Sigmoid colon (tissue), 7 donors: Measurements from ENCODE around the gene SLX4IP. TPM values are rescaled to one million over a fixed set of nuclear protein-coding genes. Genes with fewer than 3 reads are reported as not detected.
"Not testable (repeated sequence)": the region's sequence is repeated elsewhere in the genome, so short reads cannot be mapped to it uniquely, and the experiment has no call there.

ENCODE experiments used
- DNase-seq: peaks from one replicate; pipeline ENCODE4 v3.0.0-alpha.2; 2019
- H3K27ac ChIP-seq, 4 donors: fragments of 200-600 bp; sonication (generic); one replicate each; pipeline ENCODE4 v1.5.1; 2016 to 2019; ENCODE audit warnings: mild to moderate bottlenecking in 1 of 4
- H3K27me3 ChIP-seq, 3 donors: fragments of 200-600 bp; sonication (generic); one replicate each; pipeline ENCODE4 v1.5.1; 2019; ENCODE audit warnings: mild to moderate bottlenecking in 1 of 3
- H3K36me3 ChIP-seq, 4 donors: fragments of 200-600 bp; sonication (generic); one replicate each; pipeline ENCODE4 v1.5.1; 2016 to 2019
- H3K4me1 ChIP-seq, 4 donors: fragments of 200-600 bp; sonication (generic); one replicate each; pipeline ENCODE4 v1.5.1; 2017 to 2019
- H3K4me3 ChIP-seq, 4 donors: fragments of 200-600 bp; sonication (generic); one replicate each; pipeline ENCODE4 v1.5.1; 2017 to 2019; ENCODE audit warnings: mild to moderate bottlenecking in 2 of 4, moderate library complexity in 1 of 4
- H3K9me3 ChIP-seq, 4 donors: fragments of 200-600 bp in 3 of 4; sonication (generic) in 3 of 4; one replicate each; pipeline versions ENCODE4 v1.5.1 to v1.6.1; 2013 to 2019
- EP300 ChIP-seq, 4 donors: sonication (generic); formaldehyde crosslinking; IDR thresholded peaks; one replicate each; pipeline ENCODE4 v1.6.1; 2017; ENCODE audit warnings: antibody characterized with exemption in 4 of 4
- POLR2A ChIP-seq, 2 donors: fragments of 450-650 bp; IDR thresholded peaks; one replicate each; pipeline ENCODE4 v1.6.1; 2016; ENCODE audit warnings: antibody characterized with exemption in 2 of 2, mild to moderate bottlenecking in 2 of 2, moderate library complexity in 2 of 2
- POLR2AphosphoS5 ChIP-seq, 4 donors: sonication (generic); formaldehyde crosslinking; IDR thresholded peaks; one replicate each; pipeline ENCODE4 v1.6.1; 2017; ENCODE audit warnings: antibody characterized with exemption in 4 of 4
- WGBS, 2 donors: extraction: QIAGEN DNeasy Blood & Tissue Kit; methylation state at CpG; one replicate each; pipeline ENCODE4 v1.1.7; 2013; 5-methylcytosine and 5-hydroxymethylcytosine counted together
- intact Hi-C: fragments of 100-400 bp; cut with DNase I; formaldehyde crosslinking; loops from one replicate; pipeline ENCODE4 v1.15.1; 2023
- polyA plus RNA-seq, 3 donors: library from polyadenylated mRNA; stranded (reverse); fragments of 200-250 nt; gene quantifications; one replicate each; pipeline ENCODE4 v1.2.3, GENCODE V29; 2013
- total RNA-seq, 4 donors: library from RNA; depleted of rRNA; stranded (reverse); fragments of >200 nt; gene quantifications; one replicate each; pipeline ENCODE4 v1.1.0, GENCODE V29; 2016
- TF ChIP-seq, protein P1 (sequence below), 4 experiments: fragments of 450-650 bp in 3 of 4; fragments of 200-600 bp in 1 of 4; IDR thresholded peaks; one replicate each; pipeline ENCODE4 v1.5.1; 2016 to 2019; ENCODE audit warnings: antibody characterized with exemption in 4 of 4, mild to moderate bottlenecking in 3 of 4, moderate library complexity in 2 of 4
- donor health status: healthy with polysubstance abuse.
- donor health status: Bipolar disorder and iron deficiency.
- donor health status: healthy.

SLX4IP gene
- 1 to 10 TPM; 2.0 to 4.2 (median 2.5) TPM for total RNA-seq
- 1 to 10 TPM; 1.2 to 2.5 (median 2.3) TPM for polyA plus RNA-seq

DNA sequence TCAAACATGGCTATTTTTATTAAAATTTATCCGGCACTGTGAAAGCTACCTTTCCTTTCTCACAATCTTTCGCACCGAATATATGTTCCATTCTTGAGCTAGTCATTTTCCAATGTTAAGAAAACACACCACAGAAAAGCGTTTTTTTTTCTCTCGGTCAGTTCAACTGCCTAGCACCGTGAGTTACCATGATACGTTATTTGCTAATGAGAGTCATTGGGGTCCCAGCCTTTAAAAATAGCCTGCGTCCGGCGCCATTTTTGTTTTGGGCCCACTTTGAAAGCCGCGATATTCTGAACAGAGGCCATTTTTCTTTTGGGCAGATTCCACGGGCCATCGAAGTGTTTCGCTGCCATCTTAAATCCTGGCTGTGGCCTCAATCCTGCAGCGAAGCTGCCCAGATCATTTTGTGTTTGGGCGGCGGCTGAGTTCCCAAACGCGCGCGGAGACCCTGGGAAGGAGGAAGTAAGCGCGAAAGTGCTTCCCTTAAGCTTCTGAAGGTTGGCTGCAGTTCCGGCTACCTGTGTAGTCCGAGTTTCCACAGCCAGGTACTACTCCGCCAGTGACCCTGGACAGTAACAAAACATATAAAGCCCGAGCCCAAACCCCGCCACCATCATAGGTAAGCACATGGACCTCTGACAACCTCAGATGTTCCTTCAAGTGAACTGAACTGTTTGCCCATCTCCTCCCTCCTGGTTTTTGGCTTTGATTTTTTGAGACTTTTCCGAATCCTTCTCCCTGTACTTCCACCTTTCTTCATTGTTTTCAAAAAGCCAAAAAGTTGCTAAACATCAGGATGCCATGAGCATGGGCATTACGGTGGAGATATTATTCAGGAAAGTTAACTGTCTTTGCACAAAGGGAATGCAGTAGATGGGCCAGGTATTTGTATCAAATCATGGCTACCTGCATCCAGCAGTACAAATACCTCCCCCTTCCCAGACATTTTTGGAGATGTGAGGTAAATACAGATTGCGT, at the start of gene SLX4IP:
Gene SLX4IP, plus strand, starts transcription at position 474 of the 981 bp plus-strand sequence. CDS start 22,900 bp downstream, outside the sequence.
- TF ChIP-seq EP300 (IDR thresholded peaks at IDR 0.05) (no peak), POLR2AphosphoS5 (IDR thresholded peaks at IDR 0.05) (peak in 2 of 4 donors; percentile 8 to 33), POLR2A (IDR thresholded peaks at IDR 0.05) (no peak)
- TF ChIP-seq, protein P1, sequence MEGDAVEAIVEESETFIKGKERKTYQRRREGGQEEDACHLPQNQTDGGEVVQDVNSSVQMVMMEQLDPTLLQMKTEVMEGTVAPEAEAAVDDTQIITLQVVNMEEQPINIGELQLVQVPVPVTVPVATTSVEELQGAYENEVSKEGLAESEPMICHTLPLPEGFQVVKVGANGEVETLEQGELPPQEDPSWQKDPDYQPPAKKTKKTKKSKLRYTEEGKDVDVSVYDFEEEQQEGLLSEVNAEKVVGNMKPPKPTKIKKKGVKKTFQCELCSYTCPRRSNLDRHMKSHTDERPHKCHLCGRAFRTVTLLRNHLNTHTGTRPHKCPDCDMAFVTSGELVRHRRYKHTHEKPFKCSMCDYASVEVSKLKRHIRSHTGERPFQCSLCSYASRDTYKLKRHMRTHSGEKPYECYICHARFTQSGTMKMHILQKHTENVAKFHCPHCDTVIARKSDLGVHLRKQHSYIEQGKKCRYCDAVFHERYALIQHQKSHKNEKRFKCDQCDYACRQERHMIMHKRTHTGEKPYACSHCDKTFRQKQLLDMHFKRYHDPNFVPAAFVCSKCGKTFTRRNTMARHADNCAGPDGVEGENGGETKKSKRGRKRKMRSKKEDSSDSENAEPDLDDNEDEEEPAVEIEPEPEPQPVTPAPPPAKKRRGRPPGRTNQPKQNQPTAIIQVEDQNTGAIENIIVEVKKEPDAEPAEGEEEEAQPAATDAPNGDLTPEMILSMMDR (IDR thresholded peaks at IDR 0.05), result no peak
- peak; percentile 96 for DNase-seq
- 1 to 2% methylated on average over 32 of the region's 32 CpGs for WGBS, 2 donors
- Histone ChIP-seq H3K4me1 (peaks cover 7 to 34% (median 20%) of the 10 kb centered on the region in 4 donors), H3K9me3 (no peaks in the 10 kb centered on the region), H3K27me3 (no peaks in the 10 kb centered on the region), H3K27ac (peak within 1 kb of the TSS; percentile 91 to 96 (median 94)), H3K36me3 (no peaks in the 10 kb centered on the region), H3K4me3 (peak within 1 kb of the TSS; percentile 79 to 96 (median 91))
- intact Hi-C loops, result loop anchor here (2.0 to 5.0 kb wide), 3 partner anchors 72 to 1017 kb away; partner anchors contain the start of gene JAG1

DNA sequence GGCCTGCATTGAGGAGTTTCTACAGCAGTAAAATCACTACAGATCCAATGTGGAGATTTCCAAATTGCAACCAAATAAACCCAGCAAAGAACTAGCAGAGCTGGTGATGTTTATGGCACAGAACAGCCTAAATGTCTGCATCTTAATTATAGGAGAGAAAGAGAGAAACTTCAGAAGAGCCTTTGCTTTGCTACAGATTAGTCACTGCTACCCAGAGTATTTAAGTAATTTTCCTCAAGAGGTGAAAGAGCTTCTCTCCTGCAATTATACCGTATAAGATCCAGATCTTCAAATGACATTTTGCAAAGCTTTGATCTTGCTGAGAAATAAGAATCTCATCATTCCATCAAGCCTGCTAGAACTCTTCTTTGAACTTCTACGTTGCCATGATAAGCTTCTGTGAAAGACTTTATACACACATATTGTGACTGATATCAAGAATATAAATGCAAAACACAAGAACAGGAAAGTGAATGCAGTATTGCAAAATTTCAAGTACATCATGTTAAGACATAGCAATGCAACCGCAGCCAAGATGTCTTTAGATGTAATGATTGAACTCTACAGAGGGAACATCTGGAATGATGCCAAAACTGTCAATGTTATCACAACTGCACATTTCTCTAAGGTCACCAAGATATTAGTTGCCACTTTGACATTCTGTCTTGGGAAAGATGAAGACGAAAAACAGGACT, 49.1 kb upstream of the SLX4IP start:
- Histone ChIP-seq H3K36me3 (no peaks in the 10 kb centered on the region), H3K9me3 (no peaks in the 10 kb centered on the region), H3K4me3 (no peak overlapping the region), H3K27me3 (no peaks in the 10 kb centered on the region), H3K27ac (no peak overlapping the region), H3K4me1 (no peaks in the 10 kb centered on the region)
- intact Hi-C loops, result no loop called here
- no peak for TF ChIP-seq EP300 (IDR thresholded peaks at IDR 0.05)
- TF ChIP-seq, protein P1 (IDR thresholded peaks at IDR 0.05), result no peak
- no peak for TF ChIP-seq POLR2AphosphoS5 (IDR thresholded peaks at IDR 0.05)
- no peak for TF ChIP-seq POLR2A (IDR thresholded peaks at IDR 0.05)
- WGBS, 2 donors, result 77 to 78% methylated on average over 4 of the region's 4 CpGs
- DNase-seq, result no peak

DNA sequence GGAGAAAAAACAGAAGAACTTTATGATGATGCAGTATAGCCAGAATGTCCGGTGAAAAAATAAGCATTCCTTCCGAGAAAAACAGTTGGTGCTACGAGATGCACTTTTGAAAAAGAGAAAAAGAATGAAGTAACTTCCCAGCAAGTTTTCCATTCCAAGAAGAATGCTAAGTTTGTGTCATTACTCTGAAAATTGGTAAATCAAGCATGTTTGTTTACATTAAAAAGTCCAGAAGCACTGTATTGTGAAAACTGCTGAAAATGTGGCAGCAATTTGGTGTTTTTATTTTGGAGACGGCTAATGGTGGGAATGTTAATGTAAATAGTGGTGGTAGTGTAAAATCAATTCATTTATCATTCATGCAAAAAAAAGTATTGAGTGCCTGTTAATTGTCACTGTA, 47.4 kb upstream of the SLX4IP start:
- 81 to 87% methylated on average over 4 of the region's 4 CpGs for WGBS, 2 donors
- no peaks in the 10 kb centered on the region for H3K9me3 ChIP-seq
- no peaks in the 10 kb centered on the region for H3K36me3 ChIP-seq
- no peak for DNase-seq
- H3K4me3 ChIP-seq, result no peak overlapping the region
- TF ChIP-seq POLR2A (IDR thresholded peaks at IDR 0.05) (no peak), POLR2AphosphoS5 (IDR thresholded peaks at IDR 0.05) (no peak)
- TF ChIP-seq, protein P1 (IDR thresholded peaks at IDR 0.05), result no peak
- H3K27me3 ChIP-seq, result no peaks in the 10 kb centered on the region
- no peaks in the 10 kb centered on the region for H3K4me1 ChIP-seq
- no peak overlapping the region for H3K27ac ChIP-seq
- intact Hi-C loops, result no loop called here

DNA sequence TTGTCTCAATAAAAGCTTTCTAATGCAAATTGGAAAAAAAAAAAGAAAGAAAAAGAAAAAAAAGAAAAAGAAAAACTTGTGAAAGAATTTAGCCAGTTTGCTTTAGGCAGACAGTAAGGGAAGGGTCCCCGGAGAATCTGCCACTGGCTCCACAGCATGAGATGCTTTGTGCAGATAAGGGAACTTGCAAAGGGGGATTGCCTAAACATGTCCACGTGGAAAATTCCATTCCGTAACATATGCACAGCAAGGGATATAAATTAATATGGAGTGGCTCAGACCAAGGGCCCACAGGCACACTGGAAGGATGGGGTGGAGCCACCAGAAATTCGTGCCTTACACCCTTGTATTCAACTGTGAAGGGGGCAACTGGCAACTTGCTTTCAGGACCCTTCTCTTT, 46.5 kb upstream of the SLX4IP start:
- intact Hi-C loops, result no loop called here
- WGBS, 2 donors, result 62 to 75% methylated on average over 4 of the region's 4 CpGs
- DNase-seq, result no peak

DNA sequence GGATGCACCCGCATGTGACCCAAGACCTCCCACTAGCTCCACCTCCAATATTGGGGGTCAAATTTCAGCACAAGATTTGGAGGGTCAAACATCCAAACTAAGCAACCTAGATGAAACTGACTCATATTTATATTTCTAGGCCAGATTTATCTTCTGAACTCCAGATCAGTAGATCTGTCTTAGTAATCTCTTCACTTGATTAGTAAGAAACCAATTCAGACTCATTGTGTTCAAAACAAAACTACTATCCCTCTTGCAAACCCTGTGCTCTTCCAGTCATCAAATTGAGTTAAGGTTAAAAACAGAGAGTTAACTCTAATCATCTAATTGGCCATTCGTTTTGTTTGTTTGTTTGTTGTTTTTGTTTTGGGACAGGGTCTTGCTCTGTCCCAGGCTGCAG, 44.4 kb upstream of the SLX4IP start:
- intact Hi-C loops, result no loop called here
- Histone ChIP-seq H3K9me3 (no peaks in the 10 kb centered on the region), H3K27me3 (no peaks in the 10 kb centered on the region), H3K4me1 (no peaks in the 10 kb centered on the region), H3K4me3 (no peak overlapping the region), H3K27ac (no peak overlapping the region), H3K36me3 (no peaks in the 10 kb centered on the region)
- DNase-seq, result no peak
- TF ChIP-seq EP300 (IDR thresholded peaks at IDR 0.05) (no peak), POLR2AphosphoS5 (IDR thresholded peaks at IDR 0.05) (no peak), POLR2A (IDR thresholded peaks at IDR 0.05) (no peak)
- TF ChIP-seq, protein P1 (IDR thresholded peaks at IDR 0.05), result no peak
- WGBS, 2 donors, result 82 to 91% methylated on average over 2 of the region's 2 CpGs

More for the DNA sequence above, 46.5 kb upstream of the SLX4IP start:
- H3K4me1 ChIP-seq, result no peaks in the 10 kb centered on the region
- no peaks in the 10 kb centered on the region for H3K36me3 ChIP-seq
- H3K4me3 ChIP-seq, result no peak overlapping the region
- no peak overlapping the region for H3K27ac ChIP-seq
- no peak for TF ChIP-seq EP300 (IDR thresholded peaks at IDR 0.05)
- H3K27me3 ChIP-seq, result no peaks in the 10 kb centered on the region
- H3K9me3 ChIP-seq, result no peaks in the 10 kb centered on the region

DNA sequence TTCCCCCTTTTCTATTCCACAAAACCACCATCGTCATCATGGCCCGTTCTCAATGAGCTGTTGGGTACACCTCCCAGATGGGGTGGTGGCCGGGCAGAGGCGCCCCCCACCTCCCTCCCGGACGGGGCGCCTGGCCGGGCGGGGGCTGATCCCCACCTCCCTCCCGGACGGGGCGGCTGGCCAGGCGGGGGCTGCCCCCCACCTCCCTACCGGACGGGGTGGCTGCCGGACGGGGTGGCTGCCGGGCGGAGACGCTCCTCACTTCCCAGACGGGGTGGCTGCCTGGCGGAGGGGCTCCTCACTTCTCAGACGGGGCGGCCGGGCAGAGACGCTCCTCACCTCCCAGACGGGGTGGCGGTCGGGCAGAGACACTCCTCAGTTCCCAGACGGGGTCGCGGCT, 40.4 kb upstream of the SLX4IP start:
- 97 to 98% methylated on average over 31 to 32 of the region's 32 CpGs for WGBS, 2 donors
- H3K36me3 ChIP-seq, H3K4me1 ChIP-seq, H3K9me3 ChIP-seq, H3K27me3 ChIP-seq, intact Hi-C loops, H3K4me3 ChIP-seq, H3K27ac ChIP-seq, DNase-seq: not testable (repeated sequence)
